ENCODE measurements around the gene PHF11.

DNA sequence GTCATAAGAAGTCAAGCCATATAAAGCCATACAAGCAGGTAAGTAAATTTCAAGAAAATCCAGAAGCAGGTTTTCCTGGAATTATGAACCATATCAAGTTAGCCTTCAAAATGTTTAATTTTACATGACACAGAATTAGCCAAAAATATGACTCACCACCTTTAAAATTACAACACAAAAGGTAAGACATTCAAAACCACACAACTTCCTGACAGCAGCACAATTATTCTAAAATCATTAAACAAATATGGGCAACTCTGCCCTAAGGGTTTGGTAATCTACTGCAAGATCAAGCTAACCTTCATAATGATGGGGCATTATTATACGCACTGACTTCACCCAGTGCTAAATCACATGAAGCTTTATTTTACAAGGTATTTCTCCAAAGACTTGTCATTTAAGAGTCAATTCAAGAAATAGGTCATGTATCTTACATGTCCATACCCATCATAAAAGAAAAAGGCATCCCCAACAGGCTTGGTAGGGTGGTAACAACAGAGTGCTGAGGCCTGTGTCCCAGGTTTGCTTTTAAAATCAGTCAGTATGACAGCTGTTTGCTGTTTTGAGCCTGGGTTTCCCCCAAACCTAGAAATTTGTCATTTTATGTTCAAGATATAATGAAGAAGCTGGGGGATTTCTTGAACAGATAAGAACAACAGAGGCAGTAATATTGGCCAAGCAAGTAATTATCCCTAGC, 74.4 kb downstream of the PHF11 start:
- TF ChIP-seq, protein P1, sequence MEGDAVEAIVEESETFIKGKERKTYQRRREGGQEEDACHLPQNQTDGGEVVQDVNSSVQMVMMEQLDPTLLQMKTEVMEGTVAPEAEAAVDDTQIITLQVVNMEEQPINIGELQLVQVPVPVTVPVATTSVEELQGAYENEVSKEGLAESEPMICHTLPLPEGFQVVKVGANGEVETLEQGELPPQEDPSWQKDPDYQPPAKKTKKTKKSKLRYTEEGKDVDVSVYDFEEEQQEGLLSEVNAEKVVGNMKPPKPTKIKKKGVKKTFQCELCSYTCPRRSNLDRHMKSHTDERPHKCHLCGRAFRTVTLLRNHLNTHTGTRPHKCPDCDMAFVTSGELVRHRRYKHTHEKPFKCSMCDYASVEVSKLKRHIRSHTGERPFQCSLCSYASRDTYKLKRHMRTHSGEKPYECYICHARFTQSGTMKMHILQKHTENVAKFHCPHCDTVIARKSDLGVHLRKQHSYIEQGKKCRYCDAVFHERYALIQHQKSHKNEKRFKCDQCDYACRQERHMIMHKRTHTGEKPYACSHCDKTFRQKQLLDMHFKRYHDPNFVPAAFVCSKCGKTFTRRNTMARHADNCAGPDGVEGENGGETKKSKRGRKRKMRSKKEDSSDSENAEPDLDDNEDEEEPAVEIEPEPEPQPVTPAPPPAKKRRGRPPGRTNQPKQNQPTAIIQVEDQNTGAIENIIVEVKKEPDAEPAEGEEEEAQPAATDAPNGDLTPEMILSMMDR (conservative IDR thresholded peaks at IDR 0.05; ENCODE audit: low read length), result no peak
- TF ChIP-seq EZH2phosphoT487 (IDR thresholded peaks at IDR 0.05; ENCODE audit: borderline replicate concordance, low read depth, low read length), result no peak

All from OCI-LY7 (cell line).